HCT116 (cell line): ENCODE results near the gene ERC1.

Experiments used
- POLR2A ChIP-seq: IDR thresholded peaks from 2 replicates; pipeline ENCODE4 v1.7.0; 2011; ENCODE audit warnings: borderline replicate concordance; ENCODE audit not compliant: insufficient read depth, insufficient read length; ENCODE audit errors: extremely low read depth
- SP1 ChIP-seq: IDR thresholded peaks from 2 replicates; pipeline ENCODE4 v1.6.1; 2012; ENCODE audit warnings: low read depth
- YY1 ChIP-seq: IDR thresholded peaks from 2 replicates; pipeline ENCODE4 v1.6.1; 2011; ENCODE audit warnings: low read length, low read depth, moderate library complexity, mild to moderate bottlenecking; ENCODE audit not compliant: insufficient replicate concordance; ENCODE audit errors: extremely low read depth
- TF ChIP-seq, protein P1 (sequence below), 3 experiments: fragments of 200-600 bp in 1 of 3; sonication (generic) in 1 of 3; IDR thresholded peaks in 2 of 3; conservative IDR thresholded peaks in 1 of 3; 2 replicates each; pipeline ENCODE4 v1.5.1; 2012 to 2017; ENCODE audit warnings: low read depth in 2 of 3, low read length in 2 of 3, antibody characterized with exemption in 1 of 3, borderline replicate concordance in 1 of 3, control low read depth in 1 of 3, mild to moderate bottlenecking in 1 of 3, mixed read lengths in 1 of 3, mixed run types in 1 of 3, moderate library complexity in 1 of 3; ENCODE audit not compliant: insufficient read depth in 1 of 3
- TF ChIP-seq, protein P2 (sequence below): IDR thresholded peaks from 2 replicates; pipeline ENCODE4 v1.6.1; 2012

DNA sequence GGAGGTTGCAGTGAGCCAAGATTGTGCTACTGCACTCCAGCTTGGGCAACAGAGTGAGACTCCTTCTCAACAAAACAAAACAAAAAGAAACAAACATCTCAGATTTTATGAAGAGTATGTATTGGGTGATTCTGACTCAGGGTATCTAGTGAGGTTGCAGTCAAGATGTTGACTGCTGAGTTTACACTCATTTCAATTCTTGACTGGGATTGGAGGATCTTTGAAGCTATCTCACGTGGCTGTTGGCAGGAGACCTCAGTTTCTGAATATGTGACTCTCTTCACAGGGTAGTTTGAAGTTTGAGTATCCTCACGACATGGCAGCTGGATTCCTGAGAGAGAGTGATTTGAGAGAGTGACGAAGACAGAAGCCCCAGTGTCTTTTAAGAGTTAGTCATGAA lies 29.4 kb downstream of the ERC1 start:
- TF ChIP-seq, protein P1, sequence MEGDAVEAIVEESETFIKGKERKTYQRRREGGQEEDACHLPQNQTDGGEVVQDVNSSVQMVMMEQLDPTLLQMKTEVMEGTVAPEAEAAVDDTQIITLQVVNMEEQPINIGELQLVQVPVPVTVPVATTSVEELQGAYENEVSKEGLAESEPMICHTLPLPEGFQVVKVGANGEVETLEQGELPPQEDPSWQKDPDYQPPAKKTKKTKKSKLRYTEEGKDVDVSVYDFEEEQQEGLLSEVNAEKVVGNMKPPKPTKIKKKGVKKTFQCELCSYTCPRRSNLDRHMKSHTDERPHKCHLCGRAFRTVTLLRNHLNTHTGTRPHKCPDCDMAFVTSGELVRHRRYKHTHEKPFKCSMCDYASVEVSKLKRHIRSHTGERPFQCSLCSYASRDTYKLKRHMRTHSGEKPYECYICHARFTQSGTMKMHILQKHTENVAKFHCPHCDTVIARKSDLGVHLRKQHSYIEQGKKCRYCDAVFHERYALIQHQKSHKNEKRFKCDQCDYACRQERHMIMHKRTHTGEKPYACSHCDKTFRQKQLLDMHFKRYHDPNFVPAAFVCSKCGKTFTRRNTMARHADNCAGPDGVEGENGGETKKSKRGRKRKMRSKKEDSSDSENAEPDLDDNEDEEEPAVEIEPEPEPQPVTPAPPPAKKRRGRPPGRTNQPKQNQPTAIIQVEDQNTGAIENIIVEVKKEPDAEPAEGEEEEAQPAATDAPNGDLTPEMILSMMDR (IDR thresholded peaks at IDR 0.05 in 2 of 3, conservative IDR thresholded peaks at IDR 0.05 in 1 of 3; ENCODE audit: borderline replicate concordance in 1 of 3, insufficient read depth in 1 of 3, low read depth in 2 of 3, low read length in 2 of 3) = no peak
- TF ChIP-seq POLR2A = no peak
- TF ChIP-seq YY1 = no peak
- TF ChIP-seq SP1 = no peak
- TF ChIP-seq, protein P2, sequence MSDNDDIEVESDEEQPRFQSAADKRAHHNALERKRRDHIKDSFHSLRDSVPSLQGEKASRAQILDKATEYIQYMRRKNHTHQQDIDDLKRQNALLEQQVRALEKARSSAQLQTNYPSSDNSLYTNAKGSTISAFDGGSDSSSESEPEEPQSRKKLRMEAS = no peak
